22Rv1 (cell line): ENCODE data around the gene ECEL1.

Experiments
- H3K27ac ChIP-seq: fragments of 450-650 bp; 2 replicates; pipeline ENCODE4 v1.5.1; 2017
- ZFX ChIP-seq: fragments of 450-650 bp; IDR thresholded peaks from 2 replicates; pipeline ENCODE4 v1.6.1; 2017; ENCODE audit warnings: antibody characterized with exemption, borderline replicate concordance
- TF ChIP-seq, protein P1 (sequence below): fragments of 450-650 bp; IDR thresholded peaks from 2 replicates; pipeline ENCODE4 v1.5.1; 2017; ENCODE audit warnings: mild to moderate bottlenecking

Gene ECEL1

DNA sequence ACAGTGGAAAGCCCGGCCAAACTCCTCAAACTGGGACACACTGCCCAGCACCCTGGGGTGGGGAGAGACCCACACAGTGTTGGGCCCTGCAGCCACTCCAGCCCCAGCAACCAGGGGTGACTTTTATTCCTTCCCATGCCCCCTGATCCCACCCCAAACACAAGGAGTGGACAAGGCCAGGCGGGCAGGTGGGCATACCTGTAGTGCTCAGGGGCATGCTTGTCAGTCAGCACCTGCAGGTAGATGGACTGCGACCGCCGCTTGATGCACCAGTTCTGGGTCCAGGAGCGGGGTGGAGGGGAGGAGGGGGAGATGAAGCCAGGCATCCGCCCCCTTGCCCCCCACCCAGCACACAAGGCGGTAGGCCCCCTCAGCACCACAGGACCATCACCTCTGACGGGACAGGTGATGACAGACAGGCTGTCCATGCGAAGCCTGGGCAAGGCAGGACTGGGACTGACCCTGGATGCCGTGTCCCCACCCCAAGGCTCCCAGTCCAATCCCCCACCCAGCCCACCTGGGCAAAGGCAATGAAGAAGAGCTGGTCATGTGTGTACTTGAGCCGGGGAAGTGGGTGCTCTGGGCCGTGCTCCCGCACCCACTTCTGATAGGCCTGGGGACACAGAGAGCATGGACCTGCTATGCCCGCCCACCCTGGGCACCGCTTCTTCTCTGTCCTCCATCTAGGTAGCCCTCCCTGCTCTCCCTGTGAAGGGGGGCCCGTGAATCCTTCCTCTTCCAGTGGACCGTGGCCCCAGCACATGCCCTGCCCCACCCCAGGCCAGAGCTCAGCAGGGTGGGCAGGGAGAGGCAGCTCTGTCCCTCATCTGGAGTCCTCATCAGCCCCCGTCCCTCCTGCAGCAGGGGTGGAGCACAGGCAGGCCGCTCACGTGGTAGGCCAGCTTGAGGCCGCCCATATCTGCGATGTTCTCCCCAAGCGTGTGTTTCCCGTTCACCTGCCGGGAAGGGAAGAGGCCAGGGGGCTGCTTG is 7.1 kb downstream of the ECEL1 start:
- H3K27ac ChIP-seq: no peak overlapping the region
- TF ChIP-seq, protein P1, sequence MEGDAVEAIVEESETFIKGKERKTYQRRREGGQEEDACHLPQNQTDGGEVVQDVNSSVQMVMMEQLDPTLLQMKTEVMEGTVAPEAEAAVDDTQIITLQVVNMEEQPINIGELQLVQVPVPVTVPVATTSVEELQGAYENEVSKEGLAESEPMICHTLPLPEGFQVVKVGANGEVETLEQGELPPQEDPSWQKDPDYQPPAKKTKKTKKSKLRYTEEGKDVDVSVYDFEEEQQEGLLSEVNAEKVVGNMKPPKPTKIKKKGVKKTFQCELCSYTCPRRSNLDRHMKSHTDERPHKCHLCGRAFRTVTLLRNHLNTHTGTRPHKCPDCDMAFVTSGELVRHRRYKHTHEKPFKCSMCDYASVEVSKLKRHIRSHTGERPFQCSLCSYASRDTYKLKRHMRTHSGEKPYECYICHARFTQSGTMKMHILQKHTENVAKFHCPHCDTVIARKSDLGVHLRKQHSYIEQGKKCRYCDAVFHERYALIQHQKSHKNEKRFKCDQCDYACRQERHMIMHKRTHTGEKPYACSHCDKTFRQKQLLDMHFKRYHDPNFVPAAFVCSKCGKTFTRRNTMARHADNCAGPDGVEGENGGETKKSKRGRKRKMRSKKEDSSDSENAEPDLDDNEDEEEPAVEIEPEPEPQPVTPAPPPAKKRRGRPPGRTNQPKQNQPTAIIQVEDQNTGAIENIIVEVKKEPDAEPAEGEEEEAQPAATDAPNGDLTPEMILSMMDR: no peak
- no peak for TF ChIP-seq ZFX

DNA sequence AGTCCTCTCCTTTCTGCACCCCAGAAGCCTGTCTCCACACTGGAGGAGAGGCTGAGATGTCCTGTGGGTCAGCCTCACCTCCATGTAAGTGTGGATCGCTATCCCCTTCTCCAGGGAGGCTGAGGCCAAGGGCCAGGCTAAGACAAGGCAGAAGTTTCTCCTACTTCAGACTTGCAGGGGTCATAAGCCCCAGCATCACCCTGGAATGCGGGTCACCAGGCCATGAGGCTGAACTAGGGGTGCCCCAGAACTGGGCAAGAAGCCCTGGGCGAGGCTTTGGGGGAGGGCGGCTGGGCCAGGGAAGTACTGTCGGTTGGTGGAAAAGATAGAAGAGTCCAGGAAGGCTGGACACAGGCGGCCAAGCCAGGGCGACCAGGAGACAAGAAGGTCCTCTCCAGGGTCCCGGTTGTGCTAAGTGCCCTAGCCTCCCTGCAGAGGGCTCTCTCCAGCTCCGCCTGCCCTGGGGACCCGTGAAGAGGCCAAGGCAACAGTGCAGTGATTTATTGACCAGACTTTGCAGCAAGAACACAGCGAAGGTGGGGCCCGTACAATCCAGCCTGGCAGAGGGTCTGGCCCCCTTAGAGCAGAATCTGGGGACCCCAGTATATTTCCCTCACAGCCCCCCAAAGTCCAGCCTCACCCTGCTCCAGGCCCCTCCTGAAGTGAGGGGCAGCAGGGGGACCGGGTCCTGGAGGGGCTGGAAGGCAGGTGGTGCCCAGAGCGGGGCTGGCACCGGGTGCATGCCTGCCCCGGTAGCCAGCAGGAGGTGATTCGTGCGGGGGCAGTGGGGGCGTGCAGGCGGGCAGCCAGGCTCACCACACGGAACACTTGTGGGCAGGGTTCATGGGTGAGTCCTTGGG is 8.1 kb downstream of the ECEL1 start:
- TF ChIP-seq ZFX: no peak
- TF ChIP-seq, protein P1: no peak
- no peak overlapping the region for H3K27ac ChIP-seq

DNA sequence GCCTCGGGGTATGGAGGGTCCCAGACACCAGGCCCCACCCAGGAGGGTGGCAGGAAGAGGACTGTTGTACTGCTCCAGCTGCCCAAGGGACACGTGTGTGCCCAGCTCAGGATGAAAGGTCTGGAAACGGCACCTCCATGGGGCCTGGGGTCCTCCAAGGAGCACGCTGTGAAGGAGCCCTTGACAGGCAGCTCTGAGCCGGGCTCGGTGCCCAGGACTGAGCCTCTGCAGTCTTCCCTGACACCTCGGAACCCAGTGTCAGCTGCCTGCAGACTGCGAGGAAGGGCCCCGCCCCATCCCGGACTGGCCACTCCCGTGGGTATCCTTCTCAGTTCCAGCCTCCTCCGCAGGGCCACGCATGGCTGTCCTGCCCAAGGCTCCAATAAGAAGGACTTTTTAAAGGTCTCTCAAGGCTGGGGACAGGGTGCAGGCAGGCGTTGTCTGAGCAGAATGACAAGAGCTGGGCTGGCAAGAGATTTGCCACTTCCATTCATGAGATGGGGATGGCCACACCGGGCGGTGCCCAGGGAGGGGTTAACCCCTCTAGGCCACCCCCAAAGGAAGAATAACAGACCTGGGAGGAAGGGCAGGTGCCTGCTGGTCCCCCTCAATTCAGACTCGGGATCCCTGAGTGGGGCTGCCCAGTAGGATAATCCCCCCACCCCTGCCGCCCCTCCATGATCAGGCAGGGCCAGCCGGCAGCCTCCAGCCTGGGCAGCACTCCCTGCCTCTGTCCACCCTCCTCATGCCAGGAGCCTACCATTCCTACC is 8.9 kb downstream of the ECEL1 start:
- no peak overlapping the region for H3K27ac ChIP-seq
- no peak for TF ChIP-seq ZFX
- TF ChIP-seq, protein P1: no peak

DNA sequence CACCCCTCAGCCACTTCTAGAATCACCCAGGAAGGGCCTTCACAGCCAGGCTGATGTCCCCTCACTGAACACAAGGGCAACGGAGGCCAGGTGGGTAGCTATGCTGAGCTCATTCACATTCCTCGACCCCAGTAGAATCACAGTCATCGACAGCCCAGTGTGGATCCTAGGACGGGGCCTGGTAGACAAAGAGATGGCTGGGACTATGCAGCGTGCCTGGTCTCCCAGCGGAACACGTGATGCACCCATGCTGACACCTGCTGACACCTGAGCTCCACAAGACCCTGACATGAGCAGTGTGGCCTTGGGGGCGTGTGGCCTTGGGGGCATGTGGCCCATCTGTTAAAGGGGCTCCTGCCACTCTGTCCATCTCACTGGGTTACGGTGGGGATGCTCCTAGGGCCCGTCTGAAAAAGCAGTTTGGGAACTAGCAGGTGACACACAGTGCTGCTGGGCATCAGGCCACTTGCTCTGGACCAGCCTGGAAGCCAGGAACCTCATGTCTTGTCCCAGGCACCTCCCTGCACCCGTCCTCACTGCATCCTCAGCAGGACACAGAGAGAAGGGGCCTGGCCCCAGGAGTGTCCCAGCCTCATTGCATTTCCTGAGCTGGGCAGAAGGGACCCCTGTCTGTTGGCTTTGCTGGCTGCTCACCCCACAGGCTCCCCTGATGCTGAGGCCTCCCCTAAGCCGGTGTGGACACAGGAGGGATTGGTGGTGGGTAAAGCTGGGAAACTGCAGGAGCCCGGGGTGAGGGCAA is 9.7 kb downstream of the ECEL1 start:
- no peak for TF ChIP-seq ZFX
- TF ChIP-seq, protein P1: no peak
- H3K27ac ChIP-seq: no peak overlapping the region

DNA sequence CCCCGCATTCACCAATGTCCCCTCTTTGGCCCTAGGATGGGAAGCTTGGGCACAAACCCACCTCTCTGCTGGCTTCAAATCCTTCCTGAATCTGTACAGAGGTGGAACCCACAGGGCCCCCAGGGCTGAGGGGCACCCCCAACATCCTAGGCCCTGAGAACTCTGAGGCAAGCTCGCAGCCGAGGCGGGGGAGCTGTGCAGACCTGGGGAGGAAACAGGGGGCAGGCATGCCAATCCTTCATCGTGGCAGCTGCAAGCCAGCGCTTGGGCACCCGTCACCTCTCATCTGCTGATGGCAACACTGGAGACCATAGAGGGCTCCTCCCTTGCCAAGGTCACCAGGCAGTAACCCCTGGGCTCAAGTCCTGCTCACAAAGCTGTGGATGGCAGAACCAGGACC is 10.8 kb downstream of the ECEL1 start:
- H3K27ac ChIP-seq: no peak overlapping the region
- TF ChIP-seq, protein P1: no peak
- TF ChIP-seq ZFX: no peak

DNA sequence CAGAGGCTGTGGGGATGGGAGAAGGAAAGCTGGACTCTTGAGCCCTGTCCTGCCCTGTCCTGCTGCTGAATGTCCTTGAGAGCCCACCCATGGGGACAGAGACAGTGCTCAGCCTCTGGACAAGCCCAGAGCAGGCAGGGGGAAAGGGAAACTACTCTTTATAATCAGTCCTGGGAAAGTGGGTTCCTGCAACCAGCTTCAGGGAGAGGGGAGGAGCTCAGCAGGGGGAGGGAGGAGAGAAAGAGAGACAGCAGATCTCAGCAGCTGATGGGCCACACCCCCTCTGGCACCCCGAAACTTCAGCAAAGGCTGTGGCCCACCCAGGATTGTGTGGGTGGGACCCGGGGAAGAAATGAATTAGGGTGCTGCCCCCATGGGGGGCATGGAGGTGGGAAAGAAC is 11.6 kb downstream of the ECEL1 start:
- TF ChIP-seq ZFX: no peak
- TF ChIP-seq, protein P1: no peak
- H3K27ac ChIP-seq: no peak overlapping the region
